Stimulated activated CD8-positive, alpha-beta memory T cell treated with anti-CD3 and anti-CD28 coated beads, Interleukin-15, amount 100 ng/mL, for 24 hours (primary cell): ENCODE data around the gene SHMT2.
"Not testable (repeated sequence)": the region's sequence is repeated elsewhere in the genome, so short reads cannot be mapped to it uniquely, and the experiment has no call there.

Source experiments
- DNase-seq: peaks from one replicate; pipeline ENCODE4 v3.0.0-alpha.2; 2020; ENCODE audit warnings: low read depth

Gene SHMT2

GRCh38 chr12:57266681-57267080, 37.2 kb downstream of the SHMT2 start:
- DNase-seq, result no peak

DNA sequence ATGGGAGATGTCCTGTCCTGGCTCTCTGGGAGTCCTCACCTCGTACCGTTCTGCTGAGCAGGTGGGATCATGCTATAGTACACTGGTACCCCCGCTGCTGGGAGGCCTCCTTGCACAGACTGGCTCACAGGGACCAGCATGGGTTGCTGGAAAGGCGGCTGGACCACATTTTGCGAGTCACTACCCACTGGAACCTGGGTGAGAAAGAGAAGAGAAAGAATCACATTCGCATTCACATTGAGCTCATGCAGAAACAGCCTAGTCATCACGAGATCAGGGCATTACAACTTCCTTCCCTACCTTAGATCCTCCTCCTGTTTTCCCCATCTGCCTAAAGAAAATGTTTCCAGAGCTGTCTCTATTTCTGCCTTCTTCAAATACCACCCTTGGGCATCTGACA, 38.8 kb downstream of the SHMT2 start:
- no peak for DNase-seq

DNA sequence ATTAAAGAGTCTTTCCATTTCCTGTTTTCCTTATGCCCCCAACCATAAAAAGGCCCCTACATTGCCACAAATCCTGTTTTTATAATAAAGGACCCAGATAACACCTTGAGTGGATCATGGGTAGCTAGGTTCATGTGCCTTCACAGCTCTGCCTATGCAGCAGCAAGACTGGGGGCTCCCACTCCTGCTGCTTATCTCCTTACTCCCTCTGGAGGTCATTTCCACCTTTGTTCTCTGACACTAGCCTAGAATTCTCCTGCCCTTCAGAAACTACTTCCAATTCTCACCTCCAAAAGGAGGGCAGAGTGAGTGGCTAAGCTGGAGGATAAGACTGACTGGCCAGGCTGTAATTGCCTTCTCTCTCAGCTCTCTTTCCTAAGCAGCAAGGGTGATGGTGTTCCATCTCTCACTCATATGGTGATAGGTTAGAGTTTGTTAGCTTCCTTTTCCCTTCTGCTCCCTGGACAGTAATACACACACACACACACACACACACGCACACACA, 41.5 kb downstream of the SHMT2 start:
- DNase-seq, result no peak

DNA sequence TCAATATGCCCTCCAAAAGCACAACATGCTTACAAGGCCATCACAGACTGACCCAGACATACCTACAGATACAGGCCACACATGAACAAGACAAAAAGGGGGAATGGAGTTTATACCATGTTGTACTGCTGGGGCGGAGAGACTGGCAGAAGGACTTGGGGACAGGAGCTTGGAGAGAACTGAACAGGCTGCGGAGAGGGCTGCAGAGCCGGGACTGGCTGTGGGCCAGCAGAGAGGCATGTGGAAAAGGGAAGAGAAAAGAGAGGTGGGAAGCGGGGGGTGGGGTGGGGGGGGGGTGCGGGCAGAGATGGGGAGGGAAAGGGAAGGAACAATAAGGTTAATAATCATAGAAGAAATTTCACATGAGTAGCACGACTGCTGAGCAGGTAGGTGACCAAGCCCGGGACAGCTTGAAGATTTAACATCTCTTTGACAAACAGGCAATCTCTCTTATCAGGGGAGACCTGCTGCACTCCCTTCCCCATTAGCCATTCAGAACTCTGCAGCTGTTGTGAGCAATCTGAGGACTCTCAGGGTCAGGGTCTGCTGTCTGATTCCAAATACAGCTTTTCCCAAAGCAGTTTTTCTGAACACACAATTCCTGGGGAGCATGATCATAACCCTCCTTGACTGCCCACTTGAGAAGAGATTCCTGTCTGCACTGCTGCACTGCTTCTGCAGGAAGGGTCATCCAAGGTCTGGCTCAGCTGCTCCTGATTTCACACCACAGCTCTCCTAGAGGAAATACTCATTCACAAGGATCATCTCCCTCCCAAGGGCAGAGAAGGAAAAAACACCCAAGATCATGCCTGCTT, 43.0 kb downstream of the SHMT2 start:
- no peak for DNase-seq

GRCh38 chr12:57273516-57273915, 44.0 kb downstream of the SHMT2 start:
- DNase-seq, result no peak

DNA sequence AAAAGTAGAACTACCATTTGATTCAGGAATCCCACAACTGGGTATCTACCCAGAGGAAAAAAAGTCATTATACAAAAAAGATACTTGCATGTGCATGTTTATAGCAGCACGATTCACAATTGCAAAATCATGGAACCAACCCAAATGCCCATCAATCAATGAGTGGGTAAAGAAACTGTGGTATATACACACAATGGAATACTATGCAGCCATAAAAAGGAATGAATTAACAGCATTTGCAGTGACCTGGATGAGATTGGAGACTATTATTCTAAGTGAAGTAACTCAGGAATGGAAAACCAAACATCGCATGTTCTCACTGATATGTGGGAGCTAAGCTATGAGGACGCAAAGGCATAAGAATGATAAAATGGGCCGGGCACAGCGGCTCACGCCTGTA, 46.7 kb downstream of the SHMT2 start:
- DNase-seq, result not testable (repeated sequence)

GRCh38 chr12:57276935-57277563, 47.5 kb downstream of the SHMT2 start:
- no peak for DNase-seq

DNA sequence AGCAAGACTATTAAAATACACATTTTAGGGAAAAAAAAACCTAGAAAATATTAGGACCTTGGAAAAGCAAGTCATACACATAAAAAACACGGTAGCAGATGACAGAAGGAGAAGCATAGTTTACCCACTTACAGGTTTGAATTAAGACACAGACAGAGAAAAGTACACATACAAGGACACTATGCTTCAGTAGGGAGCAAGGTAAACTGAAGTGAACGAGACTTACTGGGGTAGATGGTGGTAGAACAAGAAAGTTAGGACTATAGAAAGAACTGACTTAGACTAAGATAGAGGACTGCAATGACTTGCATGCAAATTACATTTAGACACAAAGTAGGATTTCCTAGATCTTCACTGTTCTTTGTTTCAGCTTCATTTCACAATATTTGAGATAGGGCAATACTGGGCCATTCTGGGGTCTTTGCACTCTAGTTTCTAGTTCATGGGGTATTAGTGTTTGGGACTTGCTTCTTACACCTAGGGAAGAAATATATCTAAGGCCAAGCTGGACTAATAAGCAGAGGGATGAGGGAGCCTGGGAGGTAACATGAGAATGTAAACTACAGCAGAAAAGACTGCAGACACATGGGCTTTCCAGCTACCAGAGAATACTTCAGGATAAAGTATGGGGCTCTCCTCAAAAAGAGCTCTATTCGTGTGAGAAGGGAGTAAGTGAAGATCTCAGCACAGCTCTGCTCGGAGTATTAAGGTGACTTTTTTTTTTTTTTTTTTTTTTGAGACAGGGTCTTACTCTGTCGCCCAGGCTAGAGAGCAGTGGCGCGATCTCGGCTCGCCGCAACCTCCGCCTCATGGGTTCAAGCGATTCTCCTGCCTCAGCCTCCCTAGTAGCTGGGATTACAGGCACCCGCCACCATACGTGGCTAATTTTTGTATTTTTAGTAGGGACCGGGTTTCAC, 49.2 kb downstream of the SHMT2 start:
- no peak for DNase-seq

DNA sequence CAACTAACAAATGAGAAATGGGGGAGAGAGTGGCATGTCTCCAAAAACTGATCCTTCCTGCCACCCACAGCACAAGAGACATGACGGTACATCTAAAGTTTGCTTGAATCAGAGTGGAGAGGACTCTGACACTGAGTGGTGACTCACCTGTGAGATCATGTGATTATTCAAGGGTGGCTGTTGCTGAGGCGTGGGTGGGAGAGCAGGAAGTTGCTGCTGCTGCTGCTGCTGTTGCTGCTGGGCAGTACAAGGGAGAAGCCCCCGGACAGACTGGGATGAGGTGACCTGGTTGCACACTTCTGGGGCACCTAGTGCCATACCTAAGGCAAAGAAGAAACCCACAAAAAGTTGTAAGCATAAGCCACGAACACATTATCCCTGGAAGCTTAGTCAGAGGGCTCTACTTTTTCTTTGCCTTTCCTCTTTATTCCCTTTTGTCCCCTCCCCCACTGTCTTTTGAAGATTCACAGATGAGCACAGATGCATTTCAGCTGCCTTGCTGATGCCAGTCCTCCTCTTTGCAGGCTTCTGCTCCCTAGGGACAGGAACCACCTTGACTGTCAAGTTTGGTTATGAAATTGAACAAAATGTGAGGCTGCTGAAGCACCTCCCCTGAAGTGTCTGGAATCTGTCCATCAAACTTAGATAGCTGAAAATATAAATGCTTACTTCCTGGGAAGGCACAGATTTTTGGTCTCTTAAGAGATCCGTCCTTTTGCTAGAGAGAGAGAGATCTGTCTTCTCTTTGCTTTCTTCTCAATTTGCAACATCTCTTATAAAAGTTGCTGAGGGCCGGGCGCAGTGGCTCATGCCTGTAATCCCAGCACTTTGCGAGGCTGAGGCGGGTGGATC, 50.9 kb downstream of the SHMT2 start:
- peak; percentile 27 for DNase-seq

DNA sequence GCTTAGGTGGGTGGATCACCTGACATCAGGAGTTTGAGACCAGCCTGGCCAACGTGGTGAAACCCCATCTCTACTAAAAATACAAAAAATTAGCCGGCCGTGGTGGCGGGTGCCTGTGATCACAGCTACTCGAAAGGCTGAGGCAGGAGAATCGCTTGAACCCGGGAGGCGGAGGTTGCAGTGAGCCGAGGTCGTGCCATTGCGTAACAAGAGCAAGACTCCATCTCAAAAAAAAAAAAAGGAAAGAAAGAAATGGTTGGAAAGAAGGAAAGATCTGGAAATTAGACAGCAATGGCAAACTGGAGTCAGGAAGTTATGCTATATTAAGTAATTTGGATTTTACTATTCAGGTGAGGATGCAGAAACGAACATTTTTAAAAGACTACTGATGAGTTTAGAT, 52.6 kb downstream of the SHMT2 start:
- DNase-seq, result not testable (repeated sequence)
